Skin epidermis (tissue), 12 donors: Measurements from ENCODE around the gene SIM1.

Source experiments
- H3K27ac ChIP-seq, 21 experiments: fragments of 200-600 bp; sonication (generic) in 11 of 21; one replicate each; pipeline ENCODE4 v1.5.0; 2020; ENCODE audit warnings: mild to moderate bottlenecking in 3 of 21, inconsistent platforms in 2 of 21, moderate library complexity in 2 of 21
- H3K4me3 ChIP-seq, 7 experiments: fragments of 200-600 bp; sonication (generic) in 2 of 7; one replicate each; pipeline ENCODE4 v1.5.0; 2020; ENCODE audit warnings: inconsistent platforms in 2 of 7, mild to moderate bottlenecking in 2 of 7, moderate library complexity in 1 of 7

SIM1 gene

DNA sequence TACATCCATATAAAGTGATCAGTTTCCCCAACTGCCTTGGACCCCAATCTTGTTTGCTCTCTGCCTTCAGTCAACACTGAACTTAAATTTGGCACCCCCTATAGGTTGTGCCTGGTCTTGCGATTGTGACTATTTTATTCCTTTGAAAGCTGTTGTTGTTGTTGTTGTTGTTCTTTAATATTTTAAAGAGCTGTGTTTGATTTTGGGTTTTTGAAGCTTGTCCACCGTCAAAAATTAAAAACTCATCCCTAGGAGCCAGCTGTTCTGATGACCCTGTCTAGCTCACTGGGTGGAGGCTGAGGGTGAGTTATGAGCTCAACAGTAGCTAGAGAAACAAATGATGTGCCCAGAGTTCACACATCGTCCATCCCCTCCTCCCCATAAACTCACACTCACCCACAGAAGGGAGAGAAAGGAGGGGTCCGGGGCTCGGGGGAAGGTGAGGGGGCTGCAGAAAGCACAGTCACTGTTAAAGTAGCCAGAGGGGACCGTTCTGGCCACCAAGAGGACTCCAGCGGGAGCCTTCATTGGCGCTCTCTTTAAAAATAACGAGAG, 4.0 kb downstream of the SIM1 start:
- Histone ChIP-seq H3K4me3 (peak overlapping the region in 4 of 7 experiments; percentile 7 to 15 (median 14)), H3K27ac (peak overlapping the region in 8 of 21 experiments; percentile 21 to 77 (median 58))

DNA sequence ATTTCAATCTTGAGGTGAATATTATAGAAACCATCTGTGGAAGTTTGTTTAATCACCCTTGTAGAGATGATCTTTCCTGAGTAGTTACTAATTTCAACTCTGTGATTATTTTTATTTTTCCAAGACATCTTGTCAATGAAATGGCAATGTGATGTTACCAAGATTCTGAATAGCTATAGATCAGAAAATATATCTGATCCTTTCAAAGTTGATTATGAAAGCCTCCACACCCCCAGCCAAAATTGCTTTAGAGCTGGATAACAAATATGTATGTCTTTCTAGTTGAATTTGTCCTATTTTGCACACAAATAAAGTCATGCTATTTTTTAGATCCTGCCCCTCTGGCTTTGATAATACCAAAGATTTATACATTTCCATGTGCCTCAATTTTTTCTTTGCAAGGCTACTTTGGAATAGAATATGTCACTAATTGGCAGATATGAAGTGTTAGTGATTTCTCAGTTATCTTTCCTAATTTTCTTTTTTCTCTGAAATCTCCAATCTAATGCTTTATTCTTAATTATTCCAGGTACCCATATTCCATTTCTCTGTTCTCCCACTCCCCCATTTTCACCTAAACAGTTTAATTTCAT, 5.0 kb downstream of the SIM1 start:
- H3K27ac ChIP-seq = no peak overlapping the region

DNA sequence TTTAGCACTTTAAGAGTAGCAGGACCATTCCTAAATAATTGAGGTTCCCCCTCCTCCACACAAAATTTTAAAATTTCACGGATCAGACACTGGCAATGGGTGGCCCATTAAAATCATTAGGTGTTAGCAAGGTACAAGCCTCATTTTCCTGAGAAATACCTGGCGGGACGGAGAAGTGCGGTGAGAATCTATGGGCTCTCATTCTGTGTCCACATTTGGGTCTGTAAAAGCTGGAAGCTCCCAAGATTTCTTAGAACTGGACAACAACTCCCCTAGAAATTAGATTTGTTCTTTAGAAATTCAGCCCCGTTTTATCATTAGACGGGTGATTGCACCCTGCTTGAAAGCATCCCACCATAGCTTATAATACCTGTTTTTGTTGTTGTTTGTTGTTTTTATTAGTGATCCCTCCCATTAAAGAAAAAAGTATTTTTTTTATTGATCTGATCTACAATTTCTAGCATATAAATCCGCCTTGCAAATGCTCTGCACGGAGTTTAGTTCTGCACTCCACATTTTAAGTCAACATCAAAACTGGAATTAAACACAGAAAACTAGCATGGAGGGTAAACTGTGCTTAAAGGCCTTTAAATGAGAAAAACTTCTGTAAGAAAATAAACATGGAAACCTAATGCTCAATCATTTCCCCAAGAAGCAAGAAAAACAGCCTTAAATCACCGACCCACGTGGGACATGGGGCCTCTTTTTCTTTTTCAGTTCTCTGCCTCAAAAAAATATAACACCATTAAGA, 5.7 kb downstream of the SIM1 start:
- H3K4me3 ChIP-seq = no peak overlapping the region
- peak overlapping the region in 1 of 21 experiments; percentile 61 for H3K27ac ChIP-seq

More for the DNA sequence above, 5.0 kb downstream of the SIM1 start:
- H3K4me3 ChIP-seq = no peak overlapping the region

DNA sequence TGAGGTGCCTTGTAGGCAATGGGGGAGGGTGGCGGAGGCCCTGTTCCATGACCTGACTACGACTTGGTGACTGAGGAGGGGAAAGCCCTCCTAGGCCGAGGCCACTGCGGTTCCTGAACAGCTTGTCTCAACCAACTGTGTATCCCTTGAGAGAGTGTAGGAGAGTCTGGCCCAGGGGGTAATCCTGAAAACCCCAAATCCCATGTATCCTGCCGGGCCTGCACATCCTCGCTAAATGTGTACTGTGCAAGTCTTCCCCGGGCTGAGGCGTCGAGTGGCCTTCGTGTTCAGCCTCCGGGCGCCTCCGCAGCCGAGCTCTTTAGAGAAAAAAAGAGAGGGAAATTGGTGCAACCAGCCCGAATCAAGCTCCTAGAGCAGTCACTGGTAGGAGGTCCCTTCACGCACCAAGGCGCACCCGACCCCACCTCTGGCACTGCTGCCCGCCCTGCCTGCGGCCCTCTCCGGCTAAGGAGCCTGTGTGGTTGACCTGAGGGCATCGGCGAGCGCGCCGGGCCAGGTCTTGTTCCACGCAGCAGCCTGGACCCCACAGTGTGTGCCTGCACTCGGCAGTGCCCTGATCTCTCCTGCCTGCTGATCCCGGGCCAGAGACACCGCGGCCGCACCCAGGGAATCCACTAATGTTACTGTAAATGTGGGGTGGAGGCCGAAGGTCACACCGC, 7.3 kb downstream of the SIM1 start:
- no peak overlapping the region for H3K4me3 ChIP-seq

DNA sequence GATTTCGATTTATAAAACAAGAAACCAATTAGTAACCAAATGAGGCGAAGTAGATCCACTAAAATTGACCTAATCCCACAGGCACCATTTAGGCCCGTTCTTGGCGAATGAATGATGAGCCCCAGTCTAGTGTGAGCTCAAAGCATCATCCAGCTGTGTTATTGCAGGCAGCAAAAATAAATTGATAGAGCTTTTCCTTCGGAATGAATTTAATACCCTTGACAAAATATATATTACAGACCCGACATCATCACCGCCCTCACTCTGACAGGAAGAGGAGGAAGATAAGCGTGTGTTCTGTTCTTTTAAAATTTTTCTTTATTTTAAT, 7.8 kb downstream of the SIM1 start:
- no peak overlapping the region for H3K27ac ChIP-seq
- H3K4me3 ChIP-seq = no peak overlapping the region

More for the DNA sequence above, 7.3 kb downstream of the SIM1 start:
- H3K27ac ChIP-seq = peak overlapping the region in 1 of 21 experiments; percentile 31

DNA sequence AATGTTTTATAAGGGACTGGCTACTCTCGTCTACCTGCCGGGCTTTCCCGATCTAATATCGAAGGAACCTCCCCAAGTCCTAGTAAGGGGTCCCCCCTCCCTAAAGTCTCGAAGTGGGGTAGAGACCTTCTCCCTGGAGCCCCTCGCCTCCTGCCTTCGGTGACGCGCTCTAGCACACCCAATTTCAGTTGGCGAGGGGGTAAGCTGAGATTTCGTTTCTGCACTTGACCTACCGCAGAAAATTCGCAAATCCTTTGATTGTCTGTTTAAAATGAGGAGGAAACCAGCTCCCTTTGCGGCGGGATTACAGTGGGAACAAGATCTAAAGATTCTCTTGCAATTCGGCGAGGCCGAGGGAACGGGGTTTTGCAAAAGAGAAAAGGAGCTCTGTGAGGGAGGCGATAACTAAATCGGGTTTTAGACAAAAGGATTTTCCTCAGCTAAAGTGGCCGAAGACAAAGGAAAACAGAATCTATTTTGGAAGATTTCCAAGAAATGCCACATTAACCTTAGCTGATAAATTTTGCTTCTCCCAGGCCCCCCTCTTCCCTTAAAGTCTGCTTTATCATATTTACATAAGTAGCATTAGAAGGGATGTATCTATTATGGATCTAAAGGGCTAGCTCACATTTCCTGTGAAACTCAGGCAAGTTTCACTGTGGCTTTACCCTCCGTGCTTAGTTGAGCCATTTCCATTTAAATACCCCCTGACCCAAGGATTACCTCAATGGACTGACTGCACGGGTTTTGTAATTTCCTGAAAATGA, 8.4 kb downstream of the SIM1 start:
- Histone ChIP-seq H3K4me3 (no peak overlapping the region), H3K27ac (no peak overlapping the region)

DNA sequence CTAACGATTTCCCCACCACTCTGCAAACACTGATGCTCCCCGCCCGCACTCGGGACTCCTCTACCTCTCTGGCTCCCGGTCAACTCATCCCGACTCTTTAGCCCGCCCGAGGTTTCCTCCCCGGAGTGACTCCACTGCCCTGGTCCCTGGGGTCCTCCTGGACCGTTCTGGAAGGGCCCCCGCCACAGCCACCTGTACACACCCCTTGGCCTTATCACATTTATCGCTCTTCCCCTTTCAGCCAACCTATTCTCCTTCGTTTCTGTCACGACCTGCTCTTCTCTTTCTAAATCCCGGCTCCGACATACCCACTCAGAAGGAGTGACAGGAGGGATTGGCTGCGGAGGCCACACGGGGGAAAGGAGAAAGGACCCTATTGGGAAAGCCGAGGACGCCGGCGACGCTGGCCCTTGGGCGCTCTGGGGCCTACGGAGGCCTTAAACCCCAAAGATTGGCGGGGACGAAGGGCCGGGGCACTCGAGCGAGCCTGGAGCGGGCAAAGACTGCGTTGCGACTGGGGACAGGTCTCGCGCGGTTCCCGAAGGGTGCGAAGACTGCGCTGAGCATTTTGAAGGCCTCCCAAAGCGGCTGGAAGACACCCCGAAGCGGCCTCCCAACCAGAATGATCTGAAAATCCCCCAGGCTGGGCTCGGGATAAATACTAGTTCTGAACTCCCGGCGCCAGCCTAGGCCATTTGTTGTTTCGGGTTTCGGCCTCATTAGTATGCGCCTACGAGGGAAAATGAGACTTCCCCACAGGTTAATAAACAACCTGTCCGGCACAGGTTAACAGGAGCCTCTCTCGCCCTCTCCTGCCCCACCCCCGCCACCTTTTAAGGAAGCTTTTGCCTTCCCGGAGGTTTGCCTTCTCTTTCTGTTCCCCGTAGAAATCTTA, 9.2 kb downstream of the SIM1 start:
- Histone ChIP-seq H3K4me3 (no peak overlapping the region), H3K27ac (peak overlapping the region in 1 of 21 experiments; percentile 42)

DNA sequence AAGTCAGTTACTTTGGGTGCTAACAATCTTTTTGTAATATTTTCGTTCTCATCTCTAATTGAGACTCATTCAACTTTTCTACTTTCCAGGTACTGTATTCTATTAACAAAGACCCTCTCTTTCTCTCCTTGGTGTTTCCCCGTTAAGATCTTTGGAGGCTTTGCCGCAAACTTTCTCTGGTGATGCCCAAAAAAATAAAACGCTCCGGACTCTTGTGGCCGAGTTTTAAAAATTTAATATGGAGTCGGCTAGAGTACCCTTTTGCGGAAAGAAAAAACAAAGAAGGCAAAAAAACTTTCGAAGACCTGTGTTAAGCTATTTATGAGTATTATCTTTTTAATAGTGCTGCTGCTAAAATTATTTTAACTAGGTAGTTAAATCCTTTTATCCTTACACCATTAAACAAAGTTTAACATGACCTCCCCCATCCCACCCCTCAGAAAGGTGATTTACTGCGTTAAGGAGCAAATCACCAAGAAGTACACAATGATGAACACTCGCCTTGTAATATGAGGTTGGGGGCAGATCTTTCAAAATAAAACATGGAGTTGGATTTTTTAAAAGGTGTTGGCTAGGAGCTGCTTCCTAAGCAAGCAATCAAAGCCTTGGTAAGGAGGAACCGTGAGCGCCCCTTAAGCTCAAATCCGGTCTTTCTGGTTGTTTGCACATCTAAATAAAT, 10.0 kb downstream of the SIM1 start:
- Histone ChIP-seq H3K4me3 (no peak overlapping the region), H3K27ac (no peak overlapping the region)

DNA sequence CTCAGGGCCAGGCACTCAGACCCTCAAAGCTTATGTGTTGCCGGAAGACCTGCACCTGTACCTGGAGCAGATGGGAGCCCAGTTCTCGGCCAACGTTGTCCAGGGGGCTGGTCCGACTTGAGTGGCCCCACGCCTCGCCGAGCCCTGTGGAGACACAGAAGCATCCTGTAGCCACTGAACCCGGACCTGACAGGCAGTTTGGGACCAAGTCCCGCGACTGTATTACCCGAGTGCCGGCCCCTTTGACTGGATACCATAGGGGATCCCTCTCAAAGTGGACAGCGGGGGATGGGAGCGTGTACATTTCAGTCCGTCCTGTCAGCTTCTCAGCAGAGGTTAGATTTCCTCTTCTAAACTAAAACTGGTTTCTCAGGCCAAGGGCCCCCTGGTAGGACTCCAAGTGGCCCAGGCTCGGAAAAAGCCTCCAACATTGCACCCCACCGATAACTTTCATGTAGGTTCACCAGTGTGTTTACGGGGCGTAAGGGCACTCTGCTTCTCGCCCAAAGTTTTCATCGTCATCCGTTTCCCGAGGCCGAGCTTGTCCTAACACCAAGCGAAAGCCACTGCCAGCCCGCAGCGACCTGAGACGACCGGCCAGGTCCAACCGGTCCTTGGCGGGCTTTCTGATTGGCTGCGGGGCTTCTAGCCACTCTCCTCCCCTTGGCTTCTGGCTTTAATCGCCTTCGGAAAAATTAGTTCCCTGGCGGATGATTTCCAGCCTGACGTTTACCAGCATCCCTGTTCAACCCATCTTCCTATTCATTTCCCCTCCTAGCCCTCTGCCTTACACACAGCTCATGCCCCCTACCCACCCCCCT, 10.8 kb downstream of the SIM1 start:
- Histone ChIP-seq H3K27ac (no peak overlapping the region), H3K4me3 (no peak overlapping the region)

DNA sequence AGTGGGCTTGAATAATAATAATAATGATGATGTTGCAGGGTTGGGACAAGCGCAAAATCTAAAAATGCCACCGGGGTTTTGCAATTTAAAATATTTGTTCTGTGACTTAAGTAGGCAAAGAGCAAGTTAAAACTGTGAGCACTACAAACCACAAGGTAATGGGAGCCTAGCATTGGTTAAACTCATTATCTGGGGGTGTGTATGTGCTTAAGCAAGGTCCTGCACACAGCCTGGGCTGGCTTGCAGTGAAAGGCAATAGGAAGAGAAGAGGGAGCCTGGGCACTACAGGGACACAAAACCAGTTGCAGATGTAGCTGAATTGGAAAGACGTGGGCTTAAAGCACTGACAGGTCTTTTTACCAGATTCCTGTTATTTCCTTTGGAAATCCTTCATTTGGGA, 11.7 kb downstream of the SIM1 start:
- Histone ChIP-seq H3K4me3 (no peak overlapping the region), H3K27ac (no peak overlapping the region)

DNA sequence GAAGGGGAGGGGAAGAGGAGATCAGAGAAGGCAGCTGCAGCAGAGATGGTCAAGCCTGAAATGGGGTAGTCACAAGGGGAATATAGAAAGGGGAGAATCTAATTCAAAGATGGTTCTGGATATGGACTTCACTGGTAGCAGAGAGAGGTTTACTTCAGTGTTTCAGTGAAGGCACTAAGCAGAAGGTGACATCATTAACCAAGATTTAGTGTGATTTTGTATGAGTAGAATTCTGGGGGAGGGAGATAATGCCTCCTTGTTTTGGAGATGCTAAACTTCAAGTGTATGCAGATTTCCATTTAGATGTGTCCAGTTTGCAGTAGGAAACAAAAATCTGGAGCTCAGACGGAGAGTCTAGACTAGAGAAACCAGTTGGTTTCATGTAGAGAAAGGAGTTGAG, 13.1 kb downstream of the SIM1 start:
- H3K4me3 ChIP-seq = no peak overlapping the region
- H3K27ac ChIP-seq = no peak overlapping the region

DNA sequence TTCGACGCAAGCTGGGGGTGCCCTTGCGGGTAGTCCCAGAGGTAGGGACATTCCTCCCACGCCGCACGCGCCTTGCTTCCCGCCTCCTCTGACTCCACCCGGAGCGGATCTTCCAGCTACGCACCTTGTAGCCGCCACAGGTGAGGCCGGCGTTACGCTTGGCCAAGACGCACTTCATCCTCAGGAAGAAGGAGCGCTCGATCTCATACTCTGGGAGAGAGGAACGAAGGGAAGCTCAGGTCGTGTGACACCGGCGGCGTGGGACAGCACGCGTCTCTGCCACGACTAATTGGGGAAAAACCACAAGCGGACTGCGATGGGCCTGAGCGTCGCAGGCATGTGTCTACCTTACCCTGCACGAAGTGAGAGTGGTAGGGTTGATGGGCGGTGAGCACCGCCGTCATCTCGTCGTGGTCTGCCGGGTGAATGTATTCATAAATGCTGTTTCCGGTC, 15.5 kb downstream of the SIM1 start:
- Histone ChIP-seq H3K27ac (no peak overlapping the region), H3K4me3 (no peak overlapping the region)

DNA sequence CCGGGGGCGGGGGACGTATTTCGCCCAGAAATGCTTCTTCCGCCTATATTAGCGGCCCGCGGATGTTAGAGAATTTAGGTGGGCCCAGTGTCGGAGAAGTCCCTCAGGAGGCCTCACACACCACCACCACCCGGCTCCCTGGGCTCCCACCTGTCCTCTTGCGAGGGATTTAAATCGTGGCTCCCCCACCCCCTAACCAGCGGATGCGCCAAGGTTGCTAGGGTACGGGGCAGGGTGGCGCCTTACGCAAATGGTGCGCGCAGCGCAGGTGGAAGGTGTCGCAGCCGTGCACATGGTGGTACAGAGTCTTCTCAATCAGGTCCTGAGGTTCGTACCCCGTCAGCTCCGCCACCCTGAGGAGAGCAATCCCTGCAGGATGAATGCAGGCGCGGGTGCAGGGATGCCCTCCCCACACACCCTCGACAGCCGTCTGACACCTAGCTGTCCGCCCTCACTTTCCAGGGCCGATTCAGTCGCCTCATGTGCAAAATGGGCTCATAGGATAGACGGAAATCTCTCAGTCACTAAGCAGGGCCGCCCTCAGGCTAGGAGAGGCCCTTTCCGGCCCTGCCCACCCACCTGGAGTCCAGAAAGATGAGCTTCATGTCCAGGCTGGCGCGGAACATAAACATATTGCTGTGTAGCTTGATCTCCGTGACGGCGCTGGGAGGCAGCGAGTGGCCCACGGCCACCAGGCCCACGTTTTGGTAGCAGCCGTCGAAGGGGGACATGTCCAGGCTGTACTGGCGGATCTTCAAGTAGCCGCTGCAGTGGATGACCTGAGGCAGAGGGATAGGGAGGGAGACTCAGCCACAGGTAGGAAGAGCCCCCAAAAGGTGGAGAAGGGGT, 16.6 kb downstream of the SIM1 start:
- Histone ChIP-seq H3K27ac (no peak overlapping the region), H3K4me3 (no peak overlapping the region)

DNA sequence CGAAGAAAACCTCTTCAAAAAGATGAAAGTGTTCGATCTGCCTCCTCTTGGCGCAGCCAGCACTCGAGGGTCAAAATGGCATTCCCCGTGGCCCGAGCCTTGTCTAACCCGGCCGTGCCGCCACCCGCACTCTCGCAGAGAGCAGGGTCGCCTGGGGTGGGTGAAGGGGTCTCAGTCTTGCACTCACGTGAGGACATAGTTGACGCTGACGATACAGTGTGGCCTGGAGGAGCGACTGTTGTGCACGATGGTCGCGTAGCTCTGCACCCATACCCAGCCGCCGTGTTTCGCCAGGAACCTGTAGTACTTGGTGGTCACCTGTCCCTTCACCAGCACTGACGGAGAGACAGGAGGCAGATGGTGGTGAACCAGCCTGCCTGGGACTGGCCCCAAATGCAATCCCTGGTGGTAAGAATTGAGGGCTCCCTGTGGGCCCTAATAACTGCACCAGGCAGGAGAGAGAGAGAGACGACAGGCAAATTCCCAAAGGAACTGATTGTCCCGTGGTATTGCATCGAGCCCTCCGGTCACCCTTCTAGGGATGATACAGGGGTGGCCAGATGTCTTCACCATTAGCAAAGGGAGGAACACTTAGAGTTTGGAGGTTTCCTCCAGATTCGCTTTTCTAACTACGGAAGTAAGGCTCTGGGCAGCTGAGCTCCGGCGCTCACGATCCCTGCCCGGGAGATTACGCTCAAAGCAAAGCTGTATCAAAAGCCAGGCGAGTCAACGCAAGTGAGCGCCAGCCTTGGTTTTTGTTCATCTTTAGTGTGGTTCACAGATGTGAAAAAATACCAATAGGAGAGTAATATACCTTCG, 17.4 kb downstream of the SIM1 start:
- no peak overlapping the region for H3K27ac ChIP-seq
- H3K4me3 ChIP-seq = peak overlapping the region in 1 of 7 experiments; percentile 12

DNA sequence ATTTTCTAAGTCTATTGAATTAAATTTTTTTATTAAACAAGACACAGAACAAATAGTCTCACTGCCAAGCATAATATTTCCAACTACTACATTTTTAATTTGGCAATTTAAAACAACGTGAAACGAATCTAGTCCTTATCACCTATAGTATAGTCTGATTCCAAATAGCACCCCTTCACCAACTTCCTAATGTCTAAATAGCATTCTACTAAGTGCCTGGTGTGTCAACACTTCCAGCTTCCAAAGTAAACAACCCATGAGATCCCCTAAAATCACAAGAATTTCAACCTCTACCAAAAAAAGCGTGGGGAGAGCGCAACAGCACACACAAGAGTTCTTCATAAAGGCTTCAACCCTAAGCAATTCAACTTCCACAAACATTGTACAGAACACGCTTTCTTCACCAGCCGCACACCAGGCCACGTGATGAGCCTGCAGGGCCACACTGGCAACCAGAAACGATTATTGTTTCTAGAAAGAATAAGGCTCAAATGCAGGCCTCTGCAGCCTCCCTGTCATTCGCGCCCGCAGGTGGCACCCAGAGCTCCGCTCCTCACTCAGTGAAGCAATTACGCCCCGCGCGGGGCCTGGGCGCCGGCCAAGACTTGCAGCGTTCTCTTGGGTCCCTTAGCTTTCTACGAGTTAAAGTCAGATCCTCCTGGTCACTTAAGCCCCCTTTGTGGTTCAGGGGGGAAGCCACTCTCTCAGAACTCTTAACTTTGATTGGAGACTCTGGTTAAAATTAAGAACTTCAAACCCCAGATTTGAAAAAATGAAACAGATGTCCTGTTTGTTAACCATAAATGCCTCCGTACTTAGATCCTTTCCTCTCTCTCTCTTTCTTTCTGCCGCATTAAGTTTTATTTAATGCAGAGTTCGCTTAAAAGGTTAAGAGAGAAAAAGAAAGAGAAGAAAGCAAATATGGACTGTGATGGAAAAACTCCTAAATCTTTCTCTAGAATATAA, 18.3 kb downstream of the SIM1 start:
- Histone ChIP-seq H3K27ac (no peak overlapping the region), H3K4me3 (peak overlapping the region in 1 of 7 experiments; percentile 12)
